ENCODE measurements around the gene NRAS.

The NRAS gene

GRCh38 chr1:114725230-114725629 is 8.7 kb upstream of the NRAS start:
- DNase-seq = no peak

- DNase-seq = no peak
Measured at GRCh38 chr1:114723915-114724314, 7.3 kb upstream of the NRAS start.

GRCh38 chr1:114723457-114723856 is 6.9 kb upstream of the NRAS start:
- DNase-seq = no peak

GRCh38 chr1:114720492-114720891 is 3.9 kb upstream of the NRAS start:
- DNase-seq = no peak

- DNase-seq = no peak
Measured at GRCh38 chr1:114719424-114719787, 2.8 kb upstream of the NRAS start.

- no peak for DNase-seq
Measured at GRCh38 chr1:114718661-114719423, 2.3 kb upstream of the NRAS start.

DNA sequence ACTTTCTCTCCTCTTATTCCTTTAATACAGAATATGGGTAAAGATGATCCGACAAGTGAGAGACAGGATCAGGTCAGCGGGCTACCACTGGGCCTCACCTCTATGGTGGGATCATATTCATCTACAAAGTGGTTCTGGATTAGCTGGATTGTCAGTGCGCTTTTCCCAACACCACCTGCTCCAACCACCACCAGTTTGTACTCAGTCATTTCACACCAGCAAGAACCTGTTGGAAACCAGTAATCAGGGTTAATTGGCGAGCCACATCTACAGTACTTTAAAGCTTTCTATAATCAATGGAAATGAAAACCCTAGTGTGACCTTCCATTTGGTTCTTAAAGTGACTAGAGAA is 643 bp downstream of the NRAS start:
- peak in 1 of 5 donors; percentile 2 for DNase-seq

DNA sequence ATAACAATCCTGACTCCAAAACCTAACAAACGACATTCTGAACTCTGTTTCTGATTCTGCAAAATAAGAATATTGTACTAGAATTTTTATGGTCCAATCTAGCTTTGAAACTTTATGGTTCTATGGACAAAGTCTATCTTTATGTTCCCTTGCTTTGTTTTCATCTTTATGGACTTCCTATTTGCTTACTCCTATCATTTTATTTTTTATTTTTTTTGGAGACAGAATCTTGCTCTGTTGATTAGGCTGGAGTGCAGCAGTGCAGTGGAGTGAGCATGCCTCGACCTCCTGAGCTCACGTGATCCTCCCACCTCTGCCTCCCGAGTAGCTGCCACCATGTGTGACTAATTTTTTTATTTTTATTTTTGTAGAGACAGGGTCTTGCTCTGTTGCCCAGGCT is 3.6 kb downstream of the NRAS start:
- DNase-seq = no peak

DNA sequence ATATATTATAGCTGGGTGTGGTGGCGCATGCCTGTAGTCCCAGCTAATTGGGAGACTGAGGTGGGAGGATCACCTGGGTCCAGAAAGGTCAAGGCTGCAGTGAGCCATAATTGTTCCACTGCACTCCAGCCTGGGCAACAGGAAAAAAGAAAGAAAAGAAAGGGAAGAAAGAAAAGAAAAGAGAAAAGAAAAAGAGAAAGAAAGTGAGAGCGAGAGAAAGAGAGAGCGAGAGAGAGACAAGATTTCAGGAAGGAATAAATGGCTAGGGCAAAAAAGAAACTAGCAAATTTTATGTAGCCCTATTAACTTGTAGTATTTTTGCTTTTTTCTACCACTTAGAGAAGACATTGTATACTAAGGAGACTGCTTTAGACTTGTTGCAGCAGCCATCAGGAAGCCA is 6.2 kb downstream of the NRAS start:
- DNase-seq = no peak

- DNase-seq = no peak
Measured at GRCh38 chr1:114707604-114708003, 9.0 kb downstream of the NRAS start.

DNA sequence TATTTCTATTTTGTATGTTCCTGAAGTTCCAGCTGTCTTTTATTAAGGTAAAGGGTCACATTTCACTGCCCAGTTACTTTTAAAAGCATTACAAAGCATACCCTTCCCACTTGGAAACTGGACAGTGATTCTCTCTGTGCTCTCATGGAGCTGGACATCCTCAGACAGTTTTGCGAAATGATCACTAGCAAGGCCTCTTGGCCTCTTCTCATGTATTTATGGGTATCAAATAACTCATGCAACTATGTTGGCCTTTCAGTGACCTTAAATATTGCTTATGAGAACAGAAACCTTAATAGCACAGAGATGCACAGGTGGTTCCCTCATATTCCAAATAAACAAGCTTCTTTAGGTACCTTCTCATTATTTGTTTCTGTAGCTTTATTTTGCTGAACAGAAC is 13.3 kb downstream of the NRAS start:
- DNase-seq = no peak

DNA sequence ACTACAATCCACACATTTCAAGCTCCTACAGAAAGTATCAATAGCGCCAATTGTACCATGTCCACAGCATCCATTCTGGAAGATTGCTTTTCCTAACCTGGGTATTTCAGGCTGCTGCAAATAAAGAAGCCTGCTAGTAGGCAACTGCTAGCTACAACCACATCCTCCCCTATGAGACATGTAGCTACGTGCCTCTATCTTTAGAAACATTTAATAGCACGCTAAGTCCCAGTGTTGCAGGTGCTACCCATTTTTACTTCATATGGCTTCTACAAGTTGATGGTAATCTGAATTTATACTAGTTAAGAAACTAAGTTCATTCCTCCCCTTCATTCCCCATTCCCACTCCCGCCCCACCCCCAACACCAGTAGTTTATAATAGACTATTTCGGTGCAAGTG is 13.8 kb downstream of the NRAS start:
- no peak for DNase-seq

DNA sequence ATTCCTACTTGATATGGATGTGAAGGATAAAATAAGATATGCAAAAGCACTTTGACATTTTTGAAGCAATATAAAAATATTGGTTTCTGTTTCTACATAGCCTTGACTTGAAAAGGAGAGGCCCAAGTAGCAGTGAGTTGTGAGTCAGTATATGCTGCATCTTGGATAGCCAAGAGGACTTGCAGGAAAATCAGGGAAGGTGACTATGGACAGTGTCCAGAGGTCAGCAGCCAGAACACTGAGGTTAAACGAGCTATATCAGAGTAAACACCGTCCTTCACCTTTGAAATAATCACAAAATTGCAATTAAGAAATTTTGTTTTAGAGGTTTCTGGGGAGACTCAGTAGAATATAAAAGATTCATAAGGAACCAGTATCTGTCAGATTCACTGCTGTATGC is 14.6 kb downstream of the NRAS start:
- DNase-seq = no peak

DNA sequence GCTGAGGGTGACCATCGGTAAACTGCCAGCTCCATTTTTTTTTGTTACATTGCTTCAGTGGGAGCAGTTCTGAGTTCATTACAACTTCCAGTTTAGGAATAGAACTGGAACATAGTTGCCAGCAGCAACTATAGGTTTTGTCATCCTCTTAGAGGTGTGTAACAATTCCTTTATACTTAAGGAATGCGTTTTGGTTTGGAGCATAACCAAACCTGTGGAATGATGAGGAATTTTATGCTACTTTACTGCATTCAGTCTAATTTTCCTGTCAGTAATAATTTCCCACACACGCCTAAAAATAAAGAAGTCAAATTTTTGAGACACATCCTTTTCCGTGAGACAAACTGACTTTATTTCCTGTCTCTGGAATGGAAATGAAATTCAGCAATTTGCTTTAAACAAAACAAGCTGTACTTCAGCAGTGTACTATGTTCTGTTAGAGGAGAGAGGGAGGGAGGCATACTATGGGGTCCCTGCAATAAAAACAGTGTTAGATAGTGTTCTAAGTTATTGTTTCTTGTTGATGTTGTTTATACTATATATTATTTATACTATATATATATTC is 16.5 kb downstream of the NRAS start:
- no peak for DNase-seq

- DNase-seq = no peak
Measured at GRCh38 chr1:114696810-114697209, 19.8 kb downstream of the NRAS start.

GRCh38 chr1:114695430-114696058 is 21.0 kb downstream of the NRAS start, which contains the start of gene AMPD1:
Gene AMPD1, minus strand, starts transcription at chr1:114695546. Its CDS starts 75 bp downstream, at chr1:114695471.
- no peak for DNase-seq

DNA sequence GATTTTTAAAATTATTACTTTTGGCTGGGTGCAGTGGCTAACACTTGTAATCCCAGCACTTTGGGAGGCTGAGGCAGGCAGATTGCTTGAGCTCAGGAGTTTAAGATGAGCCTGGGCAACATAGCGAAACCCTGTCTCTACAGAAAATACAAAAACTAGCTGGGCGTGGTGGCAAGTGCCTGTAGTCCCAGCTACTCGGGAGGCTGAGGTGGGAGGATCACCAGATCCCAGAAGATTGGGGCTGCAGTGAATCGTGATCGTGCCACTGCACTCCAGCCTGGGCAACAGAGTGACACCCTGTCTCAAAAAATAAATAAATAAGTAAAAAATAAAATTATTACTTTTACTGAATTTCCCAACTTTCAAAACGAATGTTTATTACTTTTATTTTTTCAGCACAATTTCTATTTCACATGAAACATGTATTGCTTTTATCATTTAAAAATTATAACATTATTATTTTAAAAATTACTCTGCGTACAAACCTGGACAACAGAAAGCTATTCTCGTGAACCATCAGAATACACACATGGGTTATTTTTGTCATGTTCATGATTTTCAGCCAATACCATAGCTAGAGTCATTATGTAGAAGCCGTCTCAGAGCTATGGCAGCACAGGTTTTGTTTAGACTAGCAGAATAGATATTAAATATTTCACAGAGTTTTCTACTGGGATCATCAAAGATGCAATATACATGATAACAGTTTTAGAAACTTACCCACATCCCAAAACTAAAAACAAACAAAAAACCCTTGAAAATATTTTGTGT is 21.8 kb downstream of the NRAS start:
- DNase-seq = no peak

DNA sequence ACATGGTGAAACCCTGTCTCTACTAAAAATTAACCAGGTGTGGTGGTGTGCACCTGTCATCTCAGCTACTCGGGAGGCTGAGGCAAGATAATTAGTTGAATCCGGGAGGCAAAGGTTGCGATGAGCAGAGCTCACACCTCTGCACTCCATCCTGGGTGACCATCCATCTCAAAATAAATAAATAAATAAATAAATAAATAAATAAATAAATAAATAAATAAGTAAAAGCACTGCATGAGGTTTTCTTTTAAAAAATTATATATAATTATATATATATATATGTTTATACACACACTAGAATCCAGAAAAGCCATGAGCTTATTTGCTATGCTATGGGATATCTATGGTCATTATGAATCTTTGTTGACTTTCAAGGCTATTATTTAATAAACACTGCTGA is 23.6 kb downstream of the NRAS start:
- no peak for DNase-seq

GRCh38 chr1:114691061-114691460 is 25.5 kb downstream of the NRAS start:
- no peak for DNase-seq

DNA sequence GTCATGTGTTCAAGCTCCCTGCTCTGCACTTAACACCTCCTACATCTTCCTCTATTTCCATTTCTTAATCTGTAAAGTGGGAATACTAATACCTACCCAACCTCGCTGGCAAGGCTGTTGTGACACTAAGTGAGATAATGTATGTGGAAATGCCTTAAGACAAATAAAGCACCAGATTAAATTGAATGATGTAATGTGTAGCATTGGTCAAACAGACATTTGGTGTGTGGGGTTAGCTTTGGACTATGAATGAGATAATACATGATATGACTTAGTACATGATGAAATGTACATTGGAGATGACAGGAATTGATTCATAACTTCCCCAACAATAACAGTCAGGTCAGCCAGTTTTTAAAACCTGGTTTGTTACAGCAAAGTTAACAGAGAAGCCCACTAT is 26.4 kb downstream of the NRAS start:
- DNase-seq = no peak

- no peak for DNase-seq
Measured at GRCh38 chr1:114688526-114688925, 28.0 kb downstream of the NRAS start.

- DNase-seq = no peak
Measured at GRCh38 chr1:114685851-114686250, 30.7 kb downstream of the NRAS start.

DNA sequence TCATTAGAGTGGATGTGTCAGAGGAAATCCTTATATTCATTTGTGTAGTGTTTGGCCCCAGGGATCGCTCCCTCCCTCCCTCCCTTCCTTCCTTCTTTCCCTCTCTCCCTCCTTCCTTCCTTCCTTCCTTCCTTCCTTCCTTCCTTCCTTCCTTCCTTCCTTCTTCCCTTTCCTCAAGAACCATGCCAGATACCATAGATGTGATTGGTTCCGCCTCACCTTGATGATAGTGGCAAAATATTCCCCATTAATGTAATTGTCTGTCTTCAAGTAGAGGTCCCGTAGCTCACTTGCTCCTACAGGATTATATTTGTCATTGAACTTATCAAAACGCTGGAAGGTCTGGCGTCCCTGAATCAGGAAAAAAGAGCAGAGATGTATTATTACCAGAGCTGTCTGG is 38.9 kb downstream of the NRAS start:
- no peak for DNase-seq

- no peak for DNase-seq
Measured at GRCh38 chr1:114676115-114676514, 40.5 kb downstream of the NRAS start.
